OCI-LY7 (cell line): Measurements from ENCODE around the gene PTPRF.

Experiments used
- CTCF ChIP-seq: fragments of 200-600 bp; sonication (generic); conservative IDR thresholded peaks from 2 replicates; pipeline ENCODE4 v1.5.1; 2014; ENCODE audit warnings: mild to moderate bottlenecking, antibody characterized with exemption, low read length, moderate library complexity, mixed read lengths
- EZH2phosphoT487 ChIP-seq: fragments of 200-600 bp; sonication (generic); IDR thresholded peaks from 2 replicates; pipeline ENCODE4 v1.6.1; 2018; ENCODE audit warnings: low read depth, borderline replicate concordance, mild to moderate bottlenecking, mixed run types, antibody characterized with exemption, low read length, moderate library complexity, mixed read lengths

DNA sequence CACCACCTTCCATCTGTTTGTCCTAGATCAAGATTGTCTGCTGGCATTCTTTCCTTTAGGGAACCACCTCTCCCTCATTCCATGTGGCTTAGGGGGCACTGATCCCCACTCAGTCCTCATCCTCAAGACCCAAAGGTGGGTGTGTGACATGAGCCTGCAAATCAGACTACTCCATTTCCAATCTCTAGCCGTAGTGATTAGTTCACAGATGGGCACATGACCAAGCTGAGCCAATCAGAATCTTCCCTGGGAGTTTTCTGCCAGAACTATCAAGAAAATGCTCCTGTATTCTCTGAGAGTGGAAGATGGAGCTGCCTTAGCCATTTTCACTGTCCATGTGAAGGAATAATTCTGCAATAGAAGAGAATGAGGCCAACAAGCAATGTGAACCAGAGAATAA, 19.3 kb upstream of the PTPRF start:
- TF ChIP-seq CTCF (no peak), EZH2phosphoT487 (no peak)
